GM10248 (cell line): Measurements from ENCODE around the gene ABCC6.
"Not testable (repeated sequence)": the region's sequence is repeated elsewhere in the genome, so short reads cannot be mapped to it uniquely, and the experiment has no call there.

Experiments
- CTCF ChIA-PET: fragments of 300-600 bp; sonication (Branson Sonifier 250); formaldehyde crosslinking; extraction: SDS; loops from one replicate; lab custom pipeline; 2021; ENCODE audit warnings: antibody characterized with exemption; lab: Yijun Ruan, JAX
- POLR2A ChIA-PET: fragments of 350-650 bp; sonication (Branson Sonifier 250); formaldehyde crosslinking; extraction: SDS; loops from one replicate; lab custom pipeline; 2020; ENCODE audit warnings: antibody characterized with exemption; lab: Yijun Ruan, JAX
- DNase-seq: peaks from one replicate; pipeline ENCODE4 v3.0.0; 2012; ENCODE audit errors: extremely low spot score
- TF ChIP-seq, protein P1 (sequence below): IDR thresholded peaks from 2 replicates; pipeline ENCODE4 v1.5.1; 2012; ENCODE audit warnings: mild to moderate bottlenecking, low read depth; ENCODE audit errors: extremely low read depth, missing control alignments, control extremely low read depth

Gene ABCC6

DNA sequence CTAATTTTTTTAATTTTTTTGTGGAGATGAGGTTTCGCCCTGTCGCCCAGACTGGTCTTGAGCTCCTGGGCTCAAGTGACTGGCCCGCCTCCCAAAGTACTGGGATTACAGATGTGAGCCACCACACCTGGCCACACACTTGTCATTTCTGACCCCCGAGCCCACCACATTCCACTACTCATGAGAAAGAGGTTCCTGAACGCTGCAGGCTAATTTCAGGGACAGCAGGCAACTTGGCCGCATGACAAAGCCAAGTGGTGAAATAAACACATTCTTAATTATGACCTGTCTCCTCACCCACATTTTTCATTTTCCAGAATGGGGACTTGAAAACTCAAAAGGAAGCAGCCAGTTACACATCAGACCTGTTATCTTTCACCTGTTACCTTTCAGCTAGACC, 114.5 kb downstream of the ABCC6 start:
- ChIA-PET POLR2A (no interaction called here), CTCF (no interaction called here)
- TF ChIP-seq, protein P1, sequence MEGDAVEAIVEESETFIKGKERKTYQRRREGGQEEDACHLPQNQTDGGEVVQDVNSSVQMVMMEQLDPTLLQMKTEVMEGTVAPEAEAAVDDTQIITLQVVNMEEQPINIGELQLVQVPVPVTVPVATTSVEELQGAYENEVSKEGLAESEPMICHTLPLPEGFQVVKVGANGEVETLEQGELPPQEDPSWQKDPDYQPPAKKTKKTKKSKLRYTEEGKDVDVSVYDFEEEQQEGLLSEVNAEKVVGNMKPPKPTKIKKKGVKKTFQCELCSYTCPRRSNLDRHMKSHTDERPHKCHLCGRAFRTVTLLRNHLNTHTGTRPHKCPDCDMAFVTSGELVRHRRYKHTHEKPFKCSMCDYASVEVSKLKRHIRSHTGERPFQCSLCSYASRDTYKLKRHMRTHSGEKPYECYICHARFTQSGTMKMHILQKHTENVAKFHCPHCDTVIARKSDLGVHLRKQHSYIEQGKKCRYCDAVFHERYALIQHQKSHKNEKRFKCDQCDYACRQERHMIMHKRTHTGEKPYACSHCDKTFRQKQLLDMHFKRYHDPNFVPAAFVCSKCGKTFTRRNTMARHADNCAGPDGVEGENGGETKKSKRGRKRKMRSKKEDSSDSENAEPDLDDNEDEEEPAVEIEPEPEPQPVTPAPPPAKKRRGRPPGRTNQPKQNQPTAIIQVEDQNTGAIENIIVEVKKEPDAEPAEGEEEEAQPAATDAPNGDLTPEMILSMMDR, result no peak
- no peak for DNase-seq

DNA sequence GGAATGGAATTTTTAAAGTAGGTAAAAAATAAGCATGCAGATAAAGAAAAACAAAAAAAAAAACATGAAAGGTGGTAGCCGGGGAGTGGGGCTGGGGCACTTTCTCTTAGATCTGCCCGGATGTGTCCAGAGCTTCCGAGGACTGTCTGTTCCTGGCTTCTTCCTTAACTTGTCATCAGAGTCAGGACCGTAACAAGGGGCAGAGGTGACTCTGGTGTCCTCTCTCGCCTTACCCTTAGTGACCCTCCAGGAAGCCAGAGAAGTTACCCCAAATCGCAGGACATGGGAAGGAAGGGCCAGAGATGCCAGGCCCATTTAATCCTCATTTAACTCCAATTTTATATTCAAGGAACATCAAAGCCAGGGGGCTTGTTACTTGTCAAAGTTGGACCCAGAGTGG, 115.5 kb downstream of the ABCC6 start:
- TF ChIP-seq, protein P1, result no peak
- POLR2A ChIA-PET, result no interaction called here
- CTCF ChIA-PET, result interaction anchor here (0.7 kb wide), 1 partner anchor 9 kb away, joined by 3 read pairs; no protein-coding TSS in a partner anchor
- DNase-seq, result no peak

DNA sequence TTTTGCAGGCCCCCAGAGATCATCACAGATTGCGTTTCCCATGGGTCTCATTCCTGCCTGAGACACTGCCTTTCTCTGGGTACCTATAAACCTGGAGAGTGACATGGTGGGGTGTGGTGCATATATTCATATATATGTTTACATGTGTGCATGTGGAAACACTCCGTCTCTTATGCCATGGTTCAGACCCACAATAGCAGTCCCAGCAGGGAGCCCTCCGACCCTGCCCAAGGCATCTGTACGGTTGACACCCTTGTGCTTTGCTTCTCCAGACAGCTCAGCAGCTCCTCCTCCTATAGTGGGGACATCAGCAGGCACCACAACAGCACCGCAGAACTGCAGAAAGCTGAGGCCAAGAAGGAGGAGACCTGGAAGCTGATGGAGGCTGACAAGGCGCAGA, 116.8 kb downstream of the ABCC6 start:
- CTCF ChIA-PET, result interaction anchor here (1.3 kb wide), 1 partner anchor 18 kb away, joined by 3 read pairs; no protein-coding TSS in a partner anchor
- POLR2A ChIA-PET, result interaction anchor here (0.7 kb wide), 1 partner anchor 10 kb away, joined by 4 read pairs; no protein-coding TSS in a partner anchor
- TF ChIP-seq, protein P1, result no peak
- no peak for DNase-seq

DNA sequence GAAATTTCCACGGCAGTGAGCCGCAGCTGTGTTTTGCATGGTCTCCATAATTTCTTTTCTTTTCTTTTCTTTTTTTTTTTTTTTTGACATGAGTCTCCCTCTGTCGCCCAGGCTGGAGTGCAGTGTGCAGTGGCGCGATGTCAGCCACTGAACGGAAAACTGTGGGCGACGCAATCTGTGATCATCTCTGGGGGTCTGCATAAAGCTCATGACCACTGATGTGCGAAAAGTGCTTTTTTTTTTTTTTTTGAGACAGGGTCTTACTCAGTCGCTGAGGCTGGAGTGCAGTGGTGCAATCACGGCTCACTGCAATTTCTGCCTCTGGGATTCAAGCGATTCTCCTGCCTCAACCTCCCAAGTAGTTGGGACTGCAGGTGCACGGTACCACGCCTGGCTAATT, 117.6 kb downstream of the ABCC6 start:
- CTCF ChIA-PET, result interaction anchor here (2.3 kb wide), 1 partner anchor 13 kb away, joined by 7 read pairs; no protein-coding TSS in a partner anchor
- POLR2A ChIA-PET, result interaction anchor here (0.7 kb wide), 1 partner anchor 11 kb away, joined by 4 read pairs; no protein-coding TSS in a partner anchor
- TF ChIP-seq, protein P1, result no peak
- DNase-seq, result no peak

DNA sequence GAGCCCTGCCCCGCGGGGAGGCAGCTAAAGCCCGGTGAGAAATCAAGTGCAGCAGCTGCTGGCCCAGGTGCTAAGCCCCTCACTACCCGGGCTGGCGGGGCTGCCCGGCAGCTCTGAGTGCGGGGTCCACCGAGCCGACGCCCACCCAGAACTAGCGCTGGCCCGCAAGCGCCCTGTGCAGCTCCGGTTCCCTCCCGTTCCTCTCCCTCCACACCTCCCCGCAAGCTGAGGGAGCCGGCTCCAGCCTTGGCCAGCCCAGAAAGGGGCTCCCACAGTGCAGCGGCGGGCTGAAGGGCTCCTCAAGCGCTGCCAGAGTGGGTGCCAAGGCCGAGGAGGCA, 118.5 kb downstream of the ABCC6 start:
- DNase-seq, POLR2A ChIA-PET: not testable (repeated sequence)
- CTCF ChIA-PET, result interaction anchor here (1.0 to 2.3 kb wide), 5 partner anchors 12 to 51 kb away, joined by 3 to 7 read pairs (median 4); no protein-coding TSS in a partner anchor

DNA sequence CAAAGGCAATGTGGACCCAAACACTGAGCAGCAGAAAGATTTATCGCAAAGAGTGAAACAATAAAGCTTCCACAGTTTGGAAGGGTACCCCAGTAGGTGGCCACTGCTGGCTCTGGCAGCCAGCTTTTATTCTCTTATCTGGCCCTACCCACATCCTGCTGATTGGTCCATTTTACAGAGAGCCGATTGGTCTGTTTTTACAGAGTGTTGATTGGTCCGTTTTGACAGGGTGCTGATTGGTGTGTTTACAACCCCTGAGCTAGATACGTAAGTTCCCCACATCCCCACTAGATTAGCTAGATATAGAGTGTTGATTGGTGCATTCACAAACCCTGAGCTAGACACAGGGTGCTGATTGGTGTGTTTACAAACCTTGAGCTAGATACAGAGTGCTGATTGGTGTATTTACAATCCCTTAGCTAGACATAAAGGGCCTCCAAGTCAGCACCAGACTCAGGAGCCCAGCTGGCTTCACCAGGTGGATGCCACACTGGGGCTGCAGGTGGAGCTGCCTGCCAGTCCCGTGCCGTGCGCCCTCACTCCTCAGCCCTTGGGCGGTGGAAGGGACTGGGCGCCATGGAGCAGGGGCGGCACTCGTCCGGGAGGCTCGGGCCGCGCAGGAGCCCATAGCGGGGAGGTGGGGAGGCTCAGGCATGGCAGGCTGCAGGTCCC, 119.0 kb downstream of the ABCC6 start:
- POLR2A ChIA-PET, DNase-seq: not testable (repeated sequence)
- CTCF ChIA-PET, result interaction anchor here (1.0 to 2.3 kb wide), 5 partner anchors 11 to 50 kb away, joined by 3 to 7 read pairs (median 4); no protein-coding TSS in a partner anchor

DNA sequence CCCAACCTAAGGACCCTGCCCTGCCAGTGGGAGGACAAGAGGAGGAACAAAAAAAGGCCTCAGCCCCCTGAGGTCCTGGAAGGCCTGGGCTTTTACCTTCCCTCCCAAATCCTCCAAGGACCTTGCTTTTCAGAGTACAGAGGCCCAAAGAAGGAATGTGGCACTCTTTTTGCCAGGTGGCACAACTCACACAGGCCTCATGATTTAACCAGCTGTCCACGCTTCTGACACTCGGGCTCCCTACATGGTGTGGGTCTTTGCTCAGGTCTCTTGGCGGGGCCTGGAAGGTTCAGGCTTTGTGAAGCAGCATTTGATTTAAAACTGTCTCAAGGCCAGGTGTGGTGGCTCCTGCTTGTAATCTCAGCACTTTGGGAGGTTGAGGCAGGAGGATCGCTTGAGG, 120.6 kb downstream of the ABCC6 start:
- TF ChIP-seq, protein P1, result no peak
- CTCF ChIA-PET, result no interaction called here
- POLR2A ChIA-PET, result no interaction called here

More for the DNA sequence above, 120.6 kb downstream of the ABCC6 start:
- DNase-seq, result no peak
